Stimulated activated CD4-positive, alpha-beta T cell treated with anti-CD3 and anti-CD28 coated beads, Interleukin-2, amount 100 ng/mL, for 24 hours (primary cell): ENCODE results near the gene FAM24A.
"Not testable (repeated sequence)": the region's sequence is repeated elsewhere in the genome, so short reads cannot be mapped to it uniquely, and the experiment has no call there.

Experiments used
- DNase-seq, 2 donors: peaks; one replicate each; pipeline ENCODE4 v3.0.0-alpha.2; 2020

Gene FAM24A, protein sequence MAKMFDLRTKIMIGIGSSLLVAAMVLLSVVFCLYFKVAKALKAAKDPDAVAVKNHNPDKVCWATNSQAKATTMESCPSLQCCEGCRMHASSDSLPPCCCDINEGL

DNA sequence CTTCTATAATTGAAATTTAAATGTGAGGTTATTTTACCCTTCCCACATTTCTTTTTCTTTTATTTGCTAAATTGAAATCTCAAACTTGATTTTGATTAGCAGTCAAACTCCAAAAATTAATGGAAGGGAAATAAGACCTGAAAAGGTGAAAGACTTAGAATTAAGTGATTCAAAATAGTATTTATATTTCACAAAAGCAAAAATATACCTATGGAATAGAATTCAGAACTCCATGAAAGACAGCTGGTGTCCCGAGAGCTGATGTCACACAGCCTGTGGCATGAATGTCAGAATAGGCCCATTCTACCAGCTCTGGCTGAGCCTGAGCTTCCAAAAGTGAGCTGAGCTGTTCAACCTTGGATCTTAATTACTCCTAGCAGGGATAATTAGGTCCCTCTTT lies at the start of gene FAM24A:
Gene FAM24A (plus strand): TSS at position 301 of the 400 bp plus-strand sequence. CDS start 1,025 bp downstream, outside the sequence.
- DNase-seq = no peak

DNA sequence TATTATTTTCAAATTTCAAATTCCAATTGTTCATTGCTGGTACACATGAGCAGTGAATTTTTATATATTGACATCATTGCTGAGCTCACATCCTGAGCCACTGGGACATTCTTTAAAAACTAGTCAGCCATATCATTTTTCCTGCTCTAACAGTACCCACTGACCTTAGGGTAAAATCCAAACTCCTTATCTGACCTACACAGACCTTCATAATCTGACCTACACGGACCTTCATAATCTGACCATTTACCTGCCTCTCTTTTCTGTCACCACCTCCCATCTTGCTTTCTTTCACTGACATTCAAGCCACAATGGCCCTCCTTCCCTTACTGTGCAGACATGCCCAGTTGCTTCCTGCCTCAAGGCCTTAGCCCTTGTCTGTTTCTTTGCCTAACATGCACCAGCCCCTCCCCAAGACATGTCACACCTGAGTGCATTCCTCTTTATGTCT lies 48.7 kb upstream of the FAM24A start:
- no peak for DNase-seq

DNA sequence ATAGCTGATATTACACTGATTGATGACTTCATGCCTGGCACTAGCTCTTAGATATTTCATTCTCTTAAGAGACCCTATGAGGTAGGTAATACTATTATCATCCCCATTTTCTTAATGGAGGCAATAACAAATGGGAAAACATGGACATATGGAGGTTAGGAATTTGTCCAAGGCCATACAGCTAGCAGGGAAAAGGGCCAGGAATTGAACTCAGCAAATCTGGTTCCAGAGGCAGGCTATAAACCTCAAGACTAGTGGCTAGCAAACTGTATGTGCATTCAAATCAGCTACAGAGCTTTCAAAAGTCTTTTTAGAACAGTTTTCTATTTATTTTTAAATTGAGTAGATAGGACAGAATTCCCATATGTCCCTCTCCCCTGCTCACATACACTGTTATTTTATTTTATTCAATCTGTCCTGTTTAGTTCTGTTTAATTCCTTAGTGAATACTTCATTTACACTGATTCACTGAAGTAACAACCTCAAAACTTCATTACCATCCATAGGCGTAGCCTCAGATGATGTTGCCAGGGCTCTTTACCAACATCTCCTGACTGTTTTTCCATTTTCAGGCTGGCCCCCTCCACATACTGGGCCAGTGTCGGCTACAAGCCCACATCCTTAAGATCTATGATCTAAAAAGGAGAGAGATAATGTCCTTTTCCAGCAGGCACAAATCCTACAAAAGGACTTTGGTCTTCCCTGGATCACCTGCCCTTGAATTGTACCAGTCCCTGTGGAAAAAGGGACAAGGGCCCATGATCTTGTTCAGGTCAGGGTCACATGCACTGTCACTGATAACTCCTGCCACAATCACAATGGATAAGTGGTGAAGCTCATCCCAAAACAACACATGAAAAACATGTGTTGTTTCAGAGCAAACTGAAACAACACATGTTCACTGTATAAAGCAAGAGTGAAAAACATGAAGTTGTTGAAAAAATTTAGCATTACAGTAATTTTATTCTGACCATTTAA lies 46.9 kb upstream of the FAM24A start:
- DNase-seq = no peak

DNA sequence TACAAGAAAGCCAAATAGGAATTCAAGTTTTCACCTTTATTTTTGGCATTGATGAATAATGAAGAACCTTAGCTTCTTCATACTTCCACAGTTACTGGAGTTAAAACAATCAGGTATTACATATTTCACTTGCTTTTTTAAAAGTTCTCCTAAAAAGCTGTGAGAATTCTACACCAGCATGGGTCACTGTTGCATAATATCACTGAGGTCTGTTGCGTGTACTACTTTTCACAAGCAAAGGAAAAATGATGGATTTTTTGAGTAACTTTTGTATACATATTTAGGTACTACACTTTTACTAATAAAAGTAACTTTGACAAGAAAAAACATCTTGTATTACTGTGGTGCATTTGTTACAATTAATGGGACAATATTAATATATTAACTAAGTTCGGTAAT lies 46.2 kb upstream of the FAM24A start:
- DNase-seq = no peak

DNA sequence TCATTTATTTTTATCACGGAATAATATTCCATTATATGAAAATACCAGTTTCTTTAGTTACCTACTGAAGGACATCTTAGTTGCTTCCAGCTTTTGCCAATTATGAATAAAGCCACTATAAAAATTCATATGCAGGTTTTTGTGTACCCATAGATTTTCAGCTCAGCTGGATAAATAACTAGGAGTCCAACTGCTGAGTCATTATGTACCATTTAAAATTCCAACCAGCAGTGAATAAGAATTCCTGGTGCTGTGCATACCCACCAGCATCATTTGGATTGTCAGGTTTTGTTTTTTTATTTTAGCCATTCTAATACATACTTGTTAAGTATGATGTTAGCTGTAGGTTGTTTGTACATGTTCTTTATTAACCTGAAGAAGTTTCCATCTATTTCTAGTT lies 45.5 kb upstream of the FAM24A start:
- DNase-seq = no peak

DNA sequence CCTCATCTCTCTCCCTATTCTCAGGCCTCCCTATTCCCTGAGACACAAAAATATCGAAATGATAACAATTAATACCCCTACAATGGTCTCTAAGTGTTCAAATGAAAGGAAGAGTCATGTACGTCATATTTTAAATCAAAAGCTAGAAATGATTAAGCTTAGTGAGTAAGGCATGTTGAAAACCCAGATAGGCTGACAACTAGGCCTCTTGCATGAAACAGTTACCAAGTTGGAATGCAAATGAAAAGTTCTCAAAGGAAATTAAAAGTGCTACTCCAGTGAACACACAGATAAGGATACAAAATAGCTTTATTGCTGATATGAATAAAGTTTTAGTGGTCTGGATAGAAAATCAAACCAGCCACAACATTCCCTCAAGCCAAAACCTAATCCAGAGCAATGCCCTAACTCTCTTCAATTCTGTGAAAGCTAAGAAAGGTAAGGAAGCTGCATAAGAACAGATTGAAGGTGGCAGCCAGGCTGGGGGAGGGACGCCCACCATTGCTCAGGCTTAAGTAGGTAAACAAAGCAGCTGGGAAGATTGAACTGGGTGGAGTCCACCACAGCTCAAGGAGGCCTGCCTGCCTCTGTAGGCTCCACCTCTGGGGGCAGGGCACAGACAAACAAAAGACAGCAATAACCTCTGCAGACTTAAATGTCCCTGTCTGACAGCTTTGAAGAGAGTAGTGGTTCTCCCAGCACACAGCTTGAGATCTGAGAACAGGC lies 43.5 kb upstream of the FAM24A start:
- not testable (repeated sequence) for DNase-seq

DNA sequence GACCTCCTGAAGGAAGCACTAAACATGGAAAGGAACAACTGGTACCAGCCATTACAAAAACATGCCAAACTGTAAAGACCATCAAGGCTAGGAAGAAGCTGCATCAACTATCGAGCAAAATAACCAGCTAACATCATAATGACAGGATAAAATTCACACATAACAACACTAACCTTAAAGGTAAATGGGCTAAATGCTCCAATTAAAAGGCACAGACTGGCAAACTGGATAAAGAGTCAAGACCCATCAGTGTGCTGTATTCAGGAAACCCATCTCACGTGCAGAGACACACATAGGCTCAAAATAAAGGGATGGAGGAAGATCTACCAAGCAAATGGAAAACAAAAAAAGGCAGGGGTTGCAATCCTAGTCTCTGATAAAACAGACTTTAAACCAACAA lies 41.6 kb upstream of the FAM24A start:
- DNase-seq = not testable (repeated sequence)

DNA sequence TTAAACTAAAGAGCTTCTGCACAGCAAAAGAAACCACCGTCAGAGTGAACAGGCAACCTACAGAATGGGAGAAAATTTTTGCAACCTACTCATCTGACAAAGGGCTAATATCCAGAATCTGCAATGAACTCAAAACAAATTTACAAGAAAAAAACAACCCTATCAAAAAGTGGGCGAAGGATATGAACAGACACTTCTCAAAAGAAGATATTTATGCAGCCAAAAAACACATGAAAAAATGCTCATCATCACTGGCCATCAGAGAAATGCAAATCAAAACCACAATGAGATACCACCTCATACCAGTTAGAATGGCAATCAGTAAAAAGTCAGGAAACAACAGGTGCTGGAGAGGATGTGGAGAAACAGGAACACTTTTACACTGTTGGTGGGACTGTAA lies 38.5 kb upstream of the FAM24A start:
- not testable (repeated sequence) for DNase-seq

DNA sequence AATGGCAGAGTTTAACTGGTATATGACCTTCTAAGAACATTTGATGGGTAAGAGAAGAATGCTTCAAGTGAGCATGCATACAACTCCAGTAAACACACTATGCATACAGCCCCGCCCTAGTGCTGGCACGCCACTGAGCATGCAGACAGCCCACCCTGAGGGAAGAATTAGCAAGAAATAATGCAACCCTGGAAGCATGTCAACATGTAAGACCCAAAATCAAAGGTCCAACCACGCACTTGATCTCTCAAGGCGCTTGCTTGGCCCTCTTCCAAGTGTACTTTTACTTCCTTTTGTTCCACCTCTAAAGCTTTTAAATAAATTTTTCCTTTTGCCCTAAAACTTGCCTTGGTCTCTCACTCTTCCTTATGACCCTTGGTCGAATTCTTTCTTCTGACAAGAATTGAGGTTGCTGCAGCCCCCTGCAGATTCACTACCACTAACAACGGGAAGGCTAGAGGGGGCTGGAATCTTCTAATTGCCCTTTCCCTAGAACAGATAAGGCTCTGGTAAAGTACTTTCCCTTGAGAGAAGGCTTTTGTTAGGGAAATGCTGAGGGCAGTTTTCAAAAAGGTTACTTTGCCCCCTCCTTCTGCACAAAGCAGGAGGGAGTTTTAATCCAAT lies 34.5 kb upstream of the FAM24A start:
- no peak for DNase-seq

DNA sequence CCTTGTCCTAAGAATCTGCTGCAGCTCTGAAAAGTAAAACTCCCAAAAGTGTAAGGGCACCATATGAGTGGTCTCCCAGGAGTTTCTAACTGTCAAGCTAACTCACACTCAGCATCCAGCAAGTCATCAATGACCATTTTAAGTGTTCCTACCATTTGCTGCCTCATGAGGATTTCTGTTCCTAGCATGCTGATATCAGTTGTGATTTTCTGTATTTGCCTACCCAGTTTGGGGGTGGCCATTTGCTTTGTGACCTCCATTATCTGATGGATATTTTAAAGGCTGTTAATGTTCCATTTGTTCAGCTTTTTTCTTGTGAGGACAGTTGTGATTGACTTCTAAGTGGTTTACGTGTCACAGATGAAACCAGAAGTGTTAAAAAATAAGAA lies 33.9 kb upstream of the FAM24A start:
- no peak for DNase-seq

DNA sequence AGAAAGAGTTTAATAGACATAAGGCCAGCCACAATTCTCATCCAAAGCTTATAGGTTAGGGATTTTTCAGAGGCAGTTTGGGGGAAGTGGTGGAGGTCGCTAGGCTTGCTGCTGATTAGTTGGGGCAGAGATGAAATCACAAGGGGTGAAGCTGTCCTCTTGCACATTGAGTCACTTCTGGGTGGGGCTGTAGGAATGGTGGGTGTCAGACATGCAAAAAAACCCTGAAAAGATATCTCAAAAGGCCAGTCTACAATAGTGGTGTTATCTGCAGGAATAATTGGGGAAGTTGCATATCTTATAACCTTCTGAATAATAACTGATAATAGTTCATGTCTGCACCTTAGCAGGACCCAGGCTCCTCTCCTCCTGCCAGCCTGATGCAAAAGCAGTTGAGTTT lies 33.1 kb upstream of the FAM24A start:
- DNase-seq = no peak

DNA sequence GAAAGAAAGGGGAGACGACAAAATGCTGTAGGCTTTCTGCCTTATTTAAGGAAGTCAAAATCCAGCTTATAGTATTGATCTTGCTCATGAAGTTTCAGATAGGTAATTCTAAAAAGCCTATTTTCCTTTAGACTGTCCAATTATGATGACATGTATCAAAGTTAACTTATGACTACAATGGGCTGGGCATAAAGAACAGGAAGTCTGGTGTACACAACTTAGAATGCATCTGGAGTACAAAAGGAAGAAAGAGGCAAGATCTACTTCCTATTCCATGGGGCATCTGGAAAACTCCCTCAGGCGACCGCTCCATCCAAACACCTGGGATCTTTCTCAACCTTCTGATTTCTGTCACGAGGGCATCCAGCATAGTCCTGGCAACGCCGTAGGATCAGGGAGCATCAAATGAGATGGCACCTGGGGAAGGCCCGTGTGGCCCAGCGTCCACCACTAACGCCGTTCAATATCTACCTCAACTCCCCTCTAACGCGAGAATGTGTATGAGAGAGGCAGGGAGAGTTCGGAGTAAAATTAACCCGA lies 31.5 kb upstream of the FAM24A start:
- DNase-seq = no peak

DNA sequence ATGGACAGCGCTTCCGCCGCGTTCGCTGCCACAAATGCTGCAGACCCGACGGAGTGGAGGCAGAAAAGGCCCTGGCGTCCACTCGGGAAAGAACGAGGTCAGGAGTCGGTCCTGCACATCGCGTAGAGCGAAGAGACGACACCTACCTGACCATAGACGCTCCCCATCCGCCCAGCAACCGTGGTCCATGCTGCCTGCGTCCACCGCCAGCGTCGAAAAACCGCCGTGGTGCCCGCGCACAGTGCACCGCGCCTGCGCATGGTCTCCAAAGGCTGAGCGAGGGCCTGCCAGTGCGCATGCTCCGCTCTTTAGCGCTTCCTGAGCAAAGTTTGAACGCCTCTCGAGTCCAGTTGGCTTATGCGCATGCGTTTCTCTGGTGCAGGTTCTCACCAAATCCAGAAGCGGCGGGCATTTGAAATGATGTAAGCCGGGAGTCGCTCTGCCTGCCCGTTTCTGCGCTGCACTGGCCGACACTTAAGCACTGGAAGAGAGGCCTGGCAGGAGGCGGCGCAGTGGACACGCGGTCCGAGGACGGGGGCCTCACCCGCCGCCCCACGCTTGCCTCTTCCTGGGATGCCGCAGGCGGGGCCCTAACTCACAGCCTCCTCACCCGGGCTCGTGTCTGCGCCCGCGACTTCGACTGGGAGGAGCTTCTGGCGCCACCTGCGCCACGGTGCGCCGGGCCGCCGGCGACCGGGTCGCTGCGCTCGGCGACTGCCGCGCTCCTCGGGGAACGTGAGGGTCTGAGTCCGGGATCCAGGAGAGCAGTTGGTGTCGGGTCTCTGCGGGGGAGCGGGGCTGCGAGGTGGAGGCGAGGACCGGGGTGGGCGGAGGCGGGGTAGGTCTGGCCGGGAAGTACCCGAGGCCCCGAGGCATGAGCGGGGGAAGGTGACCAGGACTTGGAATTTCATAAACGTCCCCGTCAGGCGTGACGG lies 30.8 kb upstream of the FAM24A start, which contains the start of gene FAM24B:
Gene FAM24B (minus strand): TSS at position 243 of the 935 bp plus-strand sequence. CDS start 29,066 bp downstream, outside the sequence.
- peak; percentile 93 to 95 for DNase-seq

DNA sequence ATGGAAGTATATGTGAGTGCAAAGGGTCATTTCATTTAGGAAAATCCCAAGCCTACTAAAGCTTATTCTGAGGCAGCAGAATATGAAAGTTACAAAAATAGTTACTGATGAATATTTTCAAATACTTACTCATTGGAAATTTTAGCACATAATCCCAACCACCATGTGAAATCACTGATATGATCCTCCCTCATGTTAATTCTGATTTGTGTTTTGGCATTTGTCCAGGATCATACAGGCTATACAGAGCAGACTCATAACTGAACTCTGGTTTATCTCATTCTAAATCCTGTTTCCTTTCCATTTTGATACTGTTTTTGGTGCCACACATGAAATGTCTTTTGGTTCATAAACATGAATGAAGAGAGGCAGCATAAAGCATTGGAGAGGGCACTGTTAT lies 27.6 kb upstream of the FAM24A start:
- DNase-seq = no peak

DNA sequence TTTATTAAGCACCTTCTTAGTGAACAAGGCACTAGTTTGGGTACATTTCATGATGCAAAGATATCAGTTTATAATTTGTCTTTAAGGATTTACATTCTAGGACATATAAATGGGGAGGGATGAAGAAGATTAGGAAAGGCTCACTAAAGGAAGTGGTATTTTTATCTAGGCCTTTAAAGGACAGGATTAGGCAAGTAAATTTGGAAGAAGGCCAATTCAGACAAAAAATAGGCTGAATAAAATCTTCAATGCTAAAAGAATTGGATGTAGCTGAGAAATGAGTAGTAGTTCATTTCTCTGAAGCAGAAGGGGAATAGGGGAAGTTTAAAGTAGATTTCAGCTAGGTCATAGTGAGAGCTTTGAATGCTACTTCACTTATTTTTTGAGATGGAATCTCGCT lies 26.2 kb upstream of the FAM24A start:
- no peak for DNase-seq

DNA sequence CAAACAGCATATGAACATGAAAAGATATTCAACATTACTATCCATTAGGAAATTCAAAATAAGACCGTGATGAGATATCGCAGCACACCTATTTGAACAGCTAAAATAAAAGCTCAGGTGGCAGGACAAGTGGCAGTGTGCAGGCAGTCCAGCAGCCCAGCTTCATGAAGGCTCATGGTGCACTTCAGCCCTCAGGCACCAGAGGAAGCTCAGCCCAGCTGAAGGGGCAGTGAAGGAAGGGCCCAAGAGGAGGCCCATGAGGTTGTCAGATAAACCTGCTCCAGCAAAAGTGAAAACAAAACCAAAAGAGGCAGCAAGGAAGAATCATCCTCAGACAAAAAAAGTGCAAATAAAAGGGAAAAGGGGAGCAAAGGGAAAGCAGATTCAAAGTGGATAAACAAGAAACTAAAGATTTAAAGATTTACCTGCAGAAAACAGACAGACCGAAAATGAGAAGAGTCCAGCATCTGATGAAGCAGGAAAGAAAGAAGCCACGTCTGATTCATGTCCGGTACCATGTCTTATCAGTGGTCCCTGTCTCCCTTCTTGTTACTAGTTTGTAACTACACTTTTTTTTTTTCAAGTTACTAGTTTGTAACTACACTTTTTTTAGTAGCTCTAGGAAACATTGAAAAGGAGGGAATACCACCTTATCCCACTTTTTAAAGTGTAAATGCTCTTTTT lies 16.0 kb upstream of the FAM24A start:
- no peak for DNase-seq

DNA sequence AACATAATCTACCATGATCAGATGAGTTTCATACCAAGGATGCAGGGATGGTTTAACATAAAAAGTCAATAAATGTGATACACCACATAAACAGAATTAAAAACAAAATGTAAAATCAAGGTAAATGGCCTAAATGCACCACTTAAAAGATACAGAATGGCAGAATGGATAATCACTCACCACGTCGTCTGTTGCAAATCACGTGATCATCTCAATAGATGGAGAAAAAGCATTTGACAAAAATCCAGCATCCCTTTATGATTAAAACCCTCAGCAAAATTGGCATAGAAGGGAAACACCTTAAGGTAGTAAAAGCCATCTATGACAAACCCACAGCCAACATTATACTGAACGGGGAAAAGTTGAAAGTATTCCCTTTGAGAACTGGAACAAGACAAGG lies 6.5 kb upstream of the FAM24A start:
- DNase-seq = not testable (repeated sequence)

DNA sequence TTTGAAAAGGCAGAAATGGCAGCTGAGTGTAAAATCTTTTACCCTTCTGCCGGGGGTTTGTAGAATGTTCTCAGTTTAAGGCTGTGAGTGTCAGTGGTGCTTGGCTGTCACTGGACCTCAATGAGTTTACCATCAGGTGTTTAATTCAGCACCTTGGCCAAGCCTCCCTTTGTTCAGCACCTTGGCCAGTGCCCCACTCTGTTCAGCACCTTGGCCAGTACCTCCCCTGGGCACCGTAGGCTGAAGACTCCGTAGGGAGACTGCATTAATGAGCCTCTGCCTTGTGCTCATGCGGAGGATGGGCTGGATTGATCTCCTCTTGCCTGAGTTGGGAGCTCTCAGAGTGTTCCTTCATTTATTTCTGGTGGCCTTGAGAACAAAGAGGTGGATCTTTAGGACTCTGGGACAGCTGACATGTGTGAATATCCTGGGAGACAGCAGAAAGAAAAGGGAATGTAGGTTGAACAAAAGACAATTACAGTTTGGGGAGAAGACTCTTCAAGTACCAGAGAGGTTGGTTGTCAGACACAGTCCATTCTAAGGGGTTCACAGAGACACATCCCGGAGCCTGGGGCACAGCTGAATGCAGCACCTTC lies 1.6 kb downstream of the FAM24A start:
- DNase-seq = peak; percentile 61 to 62

DNA sequence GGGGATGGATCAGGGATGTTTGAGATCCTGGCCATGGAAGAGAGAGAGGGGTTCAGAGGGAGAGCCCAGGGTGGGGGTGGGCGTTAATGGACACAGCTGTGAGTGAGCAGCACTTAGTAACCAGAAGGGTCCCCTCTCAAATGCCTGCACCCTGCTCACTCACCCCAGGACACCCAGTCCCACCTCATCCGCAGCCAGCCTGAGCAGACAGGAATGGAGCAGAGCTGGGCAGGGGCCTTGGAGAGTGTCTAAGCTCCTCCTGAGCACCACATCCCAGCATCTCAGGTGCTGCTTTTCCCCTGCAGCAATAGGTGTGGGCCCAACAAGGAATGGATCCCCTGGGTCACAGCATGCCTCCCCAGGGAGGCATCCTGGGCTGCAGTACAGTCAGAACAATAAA lies 5.3 kb downstream of the FAM24A start:
- no peak for DNase-seq

DNA sequence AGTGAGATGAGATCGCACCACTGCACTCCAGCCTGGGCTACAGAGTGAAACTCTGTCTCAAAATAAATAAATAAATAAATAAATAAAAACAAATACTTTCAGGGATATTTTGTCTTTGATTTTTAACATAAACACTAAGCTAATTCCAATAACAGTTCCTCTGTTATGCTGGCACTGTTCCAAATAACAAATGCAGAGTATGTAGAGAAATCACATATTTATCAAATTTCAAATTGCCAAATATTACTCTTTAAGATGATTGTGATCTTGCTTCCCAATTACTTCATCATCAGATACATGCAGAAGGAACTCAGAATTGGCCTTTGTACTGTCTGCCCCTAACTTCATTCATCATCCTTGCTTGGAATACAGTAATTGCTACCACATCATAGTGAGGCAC lies 19.7 kb downstream of the FAM24A start:
- DNase-seq = no peak
